Body of pancreas (tissue), 4 donors: ENCODE measurements around the gene PTPN14.

Source experiments
- POLR2A ChIP-seq, 3 donors: fragments of 450-650 bp; IDR thresholded peaks; one replicate each; pipeline ENCODE4 v1.6.1; 2016; ENCODE audit warnings: antibody characterized with exemption in 3 of 3, mild to moderate bottlenecking in 2 of 3
- TF ChIP-seq, protein P1 (sequence below), 7 experiments: fragments of 450-650 bp in 4 of 7; fragments of 200-600 bp in 3 of 7; sonication (generic) in 3 of 7; IDR thresholded peaks; one replicate each; pipeline ENCODE4 v1.5.1; 2016 to 2019; ENCODE audit warnings: antibody characterized with exemption in 7 of 7

DNA sequence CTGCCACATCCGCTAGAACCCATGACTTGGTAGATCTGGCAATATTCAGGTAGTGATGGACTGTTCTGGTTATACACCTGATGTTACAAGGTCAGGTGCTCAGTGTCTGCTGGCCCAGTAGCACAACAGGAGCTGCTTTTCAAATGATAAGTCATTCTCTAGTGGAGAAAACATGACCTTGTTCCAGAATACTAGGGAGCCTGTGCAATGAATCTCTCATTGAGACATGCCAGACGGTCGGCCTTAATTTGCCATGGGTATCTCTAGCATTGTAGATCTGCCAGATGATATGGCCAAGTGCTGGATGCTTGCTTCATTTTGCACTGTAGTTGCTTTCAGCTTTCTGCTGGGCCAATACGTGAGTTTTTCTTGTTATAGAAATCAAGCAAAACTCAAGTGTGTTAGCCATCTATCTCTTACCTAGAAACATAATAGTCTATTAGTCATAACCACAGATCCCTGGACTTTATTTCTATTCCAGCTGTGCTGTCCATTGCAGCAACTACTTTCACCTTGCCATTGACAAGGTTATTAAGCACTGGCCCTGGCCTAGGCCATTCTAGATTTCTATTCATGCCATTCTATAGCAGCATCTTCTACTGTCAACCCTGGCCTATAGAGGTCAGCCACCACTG lies 37.7 kb upstream of the PTPN14 start:
- no peak for TF ChIP-seq POLR2A (IDR thresholded peaks at IDR 0.05)
- TF ChIP-seq, protein P1, sequence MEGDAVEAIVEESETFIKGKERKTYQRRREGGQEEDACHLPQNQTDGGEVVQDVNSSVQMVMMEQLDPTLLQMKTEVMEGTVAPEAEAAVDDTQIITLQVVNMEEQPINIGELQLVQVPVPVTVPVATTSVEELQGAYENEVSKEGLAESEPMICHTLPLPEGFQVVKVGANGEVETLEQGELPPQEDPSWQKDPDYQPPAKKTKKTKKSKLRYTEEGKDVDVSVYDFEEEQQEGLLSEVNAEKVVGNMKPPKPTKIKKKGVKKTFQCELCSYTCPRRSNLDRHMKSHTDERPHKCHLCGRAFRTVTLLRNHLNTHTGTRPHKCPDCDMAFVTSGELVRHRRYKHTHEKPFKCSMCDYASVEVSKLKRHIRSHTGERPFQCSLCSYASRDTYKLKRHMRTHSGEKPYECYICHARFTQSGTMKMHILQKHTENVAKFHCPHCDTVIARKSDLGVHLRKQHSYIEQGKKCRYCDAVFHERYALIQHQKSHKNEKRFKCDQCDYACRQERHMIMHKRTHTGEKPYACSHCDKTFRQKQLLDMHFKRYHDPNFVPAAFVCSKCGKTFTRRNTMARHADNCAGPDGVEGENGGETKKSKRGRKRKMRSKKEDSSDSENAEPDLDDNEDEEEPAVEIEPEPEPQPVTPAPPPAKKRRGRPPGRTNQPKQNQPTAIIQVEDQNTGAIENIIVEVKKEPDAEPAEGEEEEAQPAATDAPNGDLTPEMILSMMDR (IDR thresholded peaks at IDR 0.05): no peak
